PFSK-1 (cell line): ENCODE results near the gene DGKH.

Source experiments
- POLR2AphosphoS5 ChIP-seq: IDR thresholded peaks from 2 replicates; pipeline ENCODE4 v1.6.1; 2012; ENCODE audit warnings: low read depth, mild to moderate bottlenecking, control low read depth, low read length, moderate library complexity
- REST ChIP-seq, 2 experiments: IDR thresholded peaks; 2 replicates each; pipeline versions ENCODE4 v1.6.1 to v1.8.0; 2011 to 2012; ENCODE audit warnings: low read depth in 2 of 2, low read length in 2 of 2, control low read depth in 1 of 2, inconsistent platforms in 1 of 2, mild to moderate bottlenecking in 1 of 2, moderate library complexity in 1 of 2; ENCODE audit not compliant: insufficient read depth in 1 of 2

- TF ChIP-seq POLR2AphosphoS5: no peak
- no peak for TF ChIP-seq REST (IDR thresholded peaks at IDR 0.05; ENCODE audit: insufficient read depth in 1 of 2, low read depth in 2 of 2, low read length in 2 of 2)
Measured at GRCh38 chr13:42113478-42113877, 65.0 kb downstream of the DGKH start.
